Stimulated activated CD4-positive, alpha-beta T cell treated with anti-CD3 and anti-CD28 coated beads, Interleukin-12 subunit alpha, Interleukin-12 subunit beta, amount 100 ng/mL, for 48 hours (primary cell): Measurements from ENCODE around the gene ZNF471.

Experiments used
- DNase-seq, 3 donors: peaks; one replicate each; pipeline ENCODE4 v3.0.0-alpha.2; 2020; ENCODE audit warnings: low read depth in 2 of 3, low spot score in 1 of 3

Gene ZNF471

DNA sequence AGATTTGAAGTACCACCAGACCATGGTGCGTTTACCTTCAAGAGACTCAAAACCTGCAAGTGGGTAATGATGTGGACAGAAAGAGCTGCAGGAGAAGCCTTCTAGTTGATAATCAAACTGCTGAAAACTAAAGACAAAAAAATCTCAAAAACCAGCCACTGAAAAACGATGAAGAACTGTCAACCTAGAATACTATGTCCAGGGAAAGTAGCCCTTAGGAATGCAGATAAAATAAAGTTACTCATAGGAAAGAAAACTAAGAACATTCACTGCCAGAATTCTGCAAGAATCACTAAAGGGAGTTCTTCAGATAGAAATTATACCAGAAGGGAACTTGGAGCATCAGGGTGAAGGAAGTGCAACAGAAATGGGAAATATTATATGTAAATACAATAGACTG, 64.9 kb downstream of the ZNF471 start:
- DNase-seq = no peak

- no peak for DNase-seq
These were observed 66.3 kb downstream of the ZNF471 start for GRCh38 chr19:56573914-56574313.

DNA sequence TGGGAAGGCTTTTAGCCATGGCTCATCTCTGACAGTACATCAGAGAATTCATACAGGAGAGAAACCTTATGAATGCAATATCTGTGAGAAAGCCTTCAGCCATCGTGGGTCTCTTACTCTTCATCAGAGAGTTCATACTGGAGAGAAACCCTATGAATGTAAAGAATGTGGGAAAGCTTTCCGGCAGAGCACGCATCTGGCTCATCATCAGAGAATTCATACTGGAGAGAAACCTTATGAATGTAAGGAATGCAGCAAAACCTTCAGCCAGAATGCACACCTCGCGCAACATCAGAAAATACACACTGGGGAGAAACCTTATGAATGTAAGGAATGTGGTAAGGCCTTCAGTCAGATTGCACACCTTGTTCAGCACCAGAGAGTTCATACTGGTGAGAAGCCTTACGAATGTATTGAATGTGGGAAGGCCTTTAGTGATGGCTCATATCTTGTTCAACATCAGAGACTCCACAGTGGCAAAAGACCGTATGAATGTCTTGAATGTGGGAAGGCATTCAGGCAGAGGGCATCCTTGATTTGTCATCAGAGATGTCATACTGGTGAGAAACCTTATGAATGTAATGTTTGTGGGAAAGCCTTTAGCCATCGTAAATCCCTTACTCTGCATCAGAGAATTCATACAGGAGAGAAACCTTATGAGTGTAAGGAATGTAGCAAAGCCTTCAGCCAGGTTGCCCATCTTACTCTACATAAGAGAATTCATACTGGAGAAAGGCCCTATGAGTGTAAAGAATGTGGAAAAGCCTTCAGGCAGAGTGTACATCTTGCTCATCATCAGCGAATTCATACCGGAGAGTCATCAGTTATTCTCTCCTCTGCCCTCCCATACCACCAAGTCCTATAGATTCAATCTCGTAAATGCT, 70.3 kb downstream of the ZNF471 start:
- no peak for DNase-seq
